Small intestine (tissue), 7 donors: ENCODE results near the gene SRSF4. TPM values are rescaled to one million over a fixed set of nuclear protein-coding genes. Genes with fewer than 3 reads are reported as not detected.
A peak's percentile ranks its signal among the peaks of the same experiment; 100 is the strongest.
"Not testable (repeated sequence)": the region's sequence is repeated elsewhere in the genome, so short reads cannot be mapped to it uniquely, and the experiment has no call there.

Experiments
- DNase-seq, 2 donors: peaks; one replicate each; pipeline versions ENCODE4 v3.0.0 to v3.0.0-alpha.2; 2013
- FAIRE-seq: peaks from 2 replicates; lab custom pipeline; 2012; peaks lifted over from hg19 to GRCh38; lab: Jason Lieb, UNC
- H3K27ac ChIP-seq, 3 donors: one replicate each; pipeline ENCODE4 v1.5.1; 2013; ENCODE audit warnings: low read length in 2 of 3, mild to moderate bottlenecking in 2 of 3, control low read depth in 1 of 3, inconsistent platforms in 1 of 3, low read depth in 1 of 3, moderate library complexity in 1 of 3
- H3K27me3 ChIP-seq, 3 donors: one replicate each; pipeline ENCODE4 v1.6.1; 2013; ENCODE audit warnings: low read length in 3 of 3, inconsistent platforms in 1 of 3; ENCODE audit not compliant: control insufficient read depth in 3 of 3, insufficient read depth in 3 of 3
- H3K36me3 ChIP-seq, 3 donors: one replicate each; pipeline ENCODE4 v1.6.1; 2013; ENCODE audit warnings: low read length in 3 of 3, inconsistent platforms in 1 of 3, low read depth in 1 of 3, mild to moderate bottlenecking in 1 of 3, moderate library complexity in 1 of 3; ENCODE audit not compliant: control insufficient read depth in 3 of 3, insufficient read depth in 2 of 3
- H3K4me1 ChIP-seq, 3 donors: one replicate each; pipeline ENCODE4 v1.6.1; 2013; ENCODE audit warnings: low read length in 2 of 3, inconsistent platforms in 1 of 3, low read depth in 1 of 3, mild to moderate bottlenecking in 1 of 3, moderate library complexity in 1 of 3; ENCODE audit not compliant: control insufficient read depth in 3 of 3, insufficient read depth in 2 of 3
- H3K4me3 ChIP-seq, 3 donors: one replicate each; pipeline ENCODE4 v1.5.1; 2013; ENCODE audit warnings: low read length in 3 of 3, control low read depth in 1 of 3, inconsistent platforms in 1 of 3, low read depth in 1 of 3, mild to moderate bottlenecking in 1 of 3, moderate library complexity in 1 of 3
- H3K9me3 ChIP-seq, 2 donors: one replicate each; pipeline ENCODE4 v1.6.1; 2013; ENCODE audit warnings: low read depth in 1 of 2, low read length in 1 of 2; ENCODE audit not compliant: control insufficient read depth in 2 of 2, insufficient read depth in 1 of 2
- WGBS, 3 donors: extraction: QIAGEN DNeasy Blood & Tissue Kit; methylation state at CpG; one replicate each; pipeline ENCODE4 v1.1.7; 2013; 5-methylcytosine and 5-hydroxymethylcytosine counted together
- polyA plus RNA-seq, 4 donors: library from polyadenylated mRNA; stranded (reverse) in 3 of 4; unstranded in 1 of 4; fragments of 200-250 nt in 3 of 4; fragments of 120-200 nt in 1 of 4; gene quantifications; one replicate each; pipeline versions ENCODE4 v1.2.1 to v1.2.3, GENCODE V29; 2013
- donor health status: healthy with polysubstance abuse.
- donor health status: control.
- donor health status: control.
- donor health status: Bipolar disorder and iron deficiency.
- donor health status: healthy.

The SRSF4 gene
- polyA plus RNA-seq, 4 donors: 65.1 to 149 (median 85.6) TPM

- peaks cover 0 to 2% of the 10 kb centered on the region in 2 donors for H3K9me3 ChIP-seq
- peaks cover 0 to 8% (median 0%) of the 10 kb centered on the region in 3 donors for H3K27me3 ChIP-seq
- H3K4me1 ChIP-seq: peaks cover 0 to 4% (median 0%) of the 10 kb centered on the region in 3 donors
- H3K36me3 ChIP-seq: no peaks in the 10 kb centered on the region
- H3K4me3 ChIP-seq: no peak overlapping the region
- no peak overlapping the region for H3K27ac ChIP-seq
- DNase-seq: no peak
- WGBS, 3 donors: 67 to 82% (median 81%) methylated on average over 10 of the region's 10 CpGs
- FAIRE-seq: no peak
These were observed 47.0 kb downstream of the SRSF4 start for GRCh38 chr1:29134695-29135028.

- Histone ChIP-seq H3K9me3 (no peaks in the 10 kb centered on the region), H3K27me3 (peaks cover 0 to 8% (median 0%) of the 10 kb centered on the region in 3 donors), H3K36me3 (no peaks in the 10 kb centered on the region), H3K4me1 (peaks cover 0 to 4% (median 0%) of the 10 kb centered on the region in 3 donors), H3K27ac (no peak overlapping the region), H3K4me3 (no peak overlapping the region)
- no peak for DNase-seq
- no peak for FAIRE-seq
- 51 to 67% (median 63%) methylated on average over 45 to 55 of the region's 55 CpGs for WGBS, 3 donors
These were observed 47.6 kb downstream of the SRSF4 start for GRCh38 chr1:29133861-29134694.

DNA sequence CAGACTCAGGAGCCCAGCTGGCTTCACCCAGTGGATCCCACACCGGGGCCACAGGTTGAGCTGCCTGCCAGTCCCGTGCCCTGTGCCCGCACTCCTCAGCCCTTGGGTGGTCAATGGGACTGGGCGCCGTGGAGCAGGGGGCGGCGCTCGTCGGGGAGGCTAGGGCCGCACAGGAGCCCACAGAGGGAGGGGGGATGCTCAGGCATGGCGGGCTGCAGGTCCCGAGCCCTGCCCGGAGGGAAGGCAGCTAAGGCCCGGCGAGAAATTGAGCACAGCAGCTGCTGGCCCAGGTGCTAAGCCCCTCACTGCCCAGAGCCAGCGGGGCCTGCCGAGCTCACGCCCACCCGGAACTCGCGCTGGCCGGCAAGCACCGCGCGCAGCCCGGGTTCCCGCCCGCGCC lies 50.6 kb downstream of the SRSF4 start:
- H3K9me3 ChIP-seq, DNase-seq, FAIRE-seq, H3K4me3 ChIP-seq, H3K27ac ChIP-seq, H3K4me1 ChIP-seq, H3K36me3 ChIP-seq: not testable (repeated sequence)
- H3K27me3 ChIP-seq: peaks cover 0 to 14% (median 0%) of the 10 kb centered on the region in 3 donors
- WGBS, 3 donors: 95 to 98% (median 96%) methylated on average over 22 to 29 of the region's 29 CpGs

- 85 to 90% (median 87%) methylated on average over 5 of the region's 5 CpGs for WGBS, 3 donors
- Histone ChIP-seq H3K4me1 (peaks cover 0 to 7% (median 0%) of the 10 kb centered on the region in 3 donors), H3K27me3 (peaks cover 0 to 24% (median 3%) of the 10 kb centered on the region in 3 donors), H3K4me3 (no peak overlapping the region), H3K36me3 (no peaks in the 10 kb centered on the region), H3K9me3 (no peaks in the 10 kb centered on the region), H3K27ac (no peak overlapping the region)
- no peak for DNase-seq
- FAIRE-seq: no peak
These were observed 51.8 kb downstream of the SRSF4 start for GRCh38 chr1:29129916-29130315.

- FAIRE-seq (no peak), DNase-seq (peak in 1 of 2 donors; percentile 65)
- peaks cover 0 to 7% (median 0%) of the 10 kb centered on the region in 3 donors for H3K4me1 ChIP-seq
- 50 to 73% (median 67%) methylated on average over 6 of the region's 6 CpGs for WGBS, 3 donors
- H3K27me3 ChIP-seq: peaks cover 5 to 27% (median 6%) of the 10 kb centered on the region in 3 donors
- no peaks in the 10 kb centered on the region for H3K9me3 ChIP-seq
- no peaks in the 10 kb centered on the region for H3K36me3 ChIP-seq
- H3K27ac ChIP-seq: no peak overlapping the region
- no peak overlapping the region for H3K4me3 ChIP-seq
These were observed 53.0 kb downstream of the SRSF4 start for GRCh38 chr1:29128739-29129138.

DNA sequence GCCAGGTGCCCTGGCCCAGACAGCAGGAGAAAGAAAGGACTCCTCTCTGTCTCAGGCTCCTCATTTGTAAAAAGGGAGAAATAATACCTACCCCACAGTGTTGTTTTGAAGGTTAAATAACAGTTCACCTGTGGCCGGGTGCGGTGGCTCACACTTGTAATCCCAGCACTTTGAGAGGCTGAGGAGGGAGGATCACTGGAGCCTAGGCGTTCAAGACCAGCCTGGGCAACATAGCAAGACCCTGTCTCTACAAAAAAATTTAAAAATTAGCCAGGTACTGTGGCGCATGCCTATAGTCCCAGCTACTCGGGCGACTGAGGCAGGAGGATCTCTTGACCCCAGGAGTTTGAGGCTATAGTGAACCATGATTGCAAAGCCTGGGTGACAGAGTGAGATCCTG lies 55.5 kb downstream of the SRSF4 start:
- H3K27ac ChIP-seq: no peak overlapping the region
- H3K9me3 ChIP-seq: no peaks in the 10 kb centered on the region
- no peak overlapping the region for H3K4me3 ChIP-seq
- peaks cover 9 to 48% (median 11%) of the 10 kb centered on the region in 3 donors for H3K27me3 ChIP-seq
- FAIRE-seq (no peak), DNase-seq (no peak)
- no peaks in the 10 kb centered on the region for H3K36me3 ChIP-seq
- H3K4me1 ChIP-seq: peaks cover 2 to 16% (median 4%) of the 10 kb centered on the region in 3 donors
- WGBS, 3 donors: 96 to 98% (median 97%) methylated on average over 6 of the region's 6 CpGs

DNA sequence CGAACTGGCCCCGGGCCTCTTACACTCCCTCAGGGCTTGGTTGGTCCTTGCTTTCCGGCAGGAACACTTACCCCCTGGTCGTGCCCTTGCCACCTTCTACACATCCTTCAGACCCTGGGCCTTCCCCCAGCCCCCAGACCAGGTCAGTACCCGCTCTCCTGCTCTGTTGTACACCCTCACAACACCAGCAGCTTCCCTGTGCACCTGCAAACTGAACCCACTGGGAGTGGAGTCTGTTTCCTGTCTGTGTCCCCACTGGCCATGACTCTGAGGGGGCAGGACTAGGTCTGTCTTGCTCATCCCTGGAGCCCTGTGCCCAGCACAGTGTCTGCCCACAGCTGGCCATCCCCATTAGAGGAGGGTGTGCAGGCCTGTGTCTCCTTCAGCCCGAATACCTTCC lies 55.9 kb downstream of the SRSF4 start:
- Histone ChIP-seq H3K27me3 (peaks cover 9 to 52% (median 11%) of the 10 kb centered on the region in 3 donors), H3K9me3 (no peaks in the 10 kb centered on the region), H3K27ac (no peak overlapping the region), H3K36me3 (peaks cover 0 to 3% (median 0%) of the 10 kb centered on the region in 3 donors), H3K4me1 (peaks cover 2 to 16% (median 4%) of the 10 kb centered on the region in 3 donors), H3K4me3 (no peak overlapping the region)
- WGBS, 3 donors: 86 to 93% (median 89%) methylated on average over 6 of the region's 6 CpGs
- FAIRE-seq (no peak), DNase-seq (no peak)

GRCh38 chr1:29125237-29125641 lies 56.5 kb downstream of the SRSF4 start:
- WGBS, 3 donors: 56 to 85% (median 83%) methylated on average over 14 of the region's 14 CpGs
- Histone ChIP-seq H3K4me3 (peak overlapping the region in 1 of 3 donors; percentile 71), H3K36me3 (peaks cover 0 to 8% (median 0%) of the 10 kb centered on the region in 3 donors), H3K27me3 (peaks cover 9 to 54% (median 11%) of the 10 kb centered on the region in 3 donors), H3K27ac (peak overlapping the region in 2 of 3 donors; percentile 63 to 82), H3K9me3 (no peaks in the 10 kb centered on the region), H3K4me1 (peaks cover 2 to 16% (median 4%) of the 10 kb centered on the region in 3 donors)
- FAIRE-seq: no peak
- DNase-seq: no peak
